Activated T-cell treated with anti-CD3 and anti-CD28 coated beads, Interleukin-2, amount 50 U/mL, for 24 hours (primary cell): Measurements from ENCODE around the gene ODF2L.
"Not testable (repeated sequence)": the region's sequence is repeated elsewhere in the genome, so short reads cannot be mapped to it uniquely, and the experiment has no call there.

Experiments used
- DNase-seq: peaks from one replicate; pipeline ENCODE4 v3.0.0-alpha.2; 2020
- H3K27ac Mint-ChIP-seq: 2 replicates; pipeline ENCODE4 v1.8.0; 2020; ENCODE audit warnings: mild to moderate bottlenecking, mixed read lengths
- H3K27me3 Mint-ChIP-seq: 2 replicates; pipeline ENCODE4 v1.8.0; 2020; ENCODE audit warnings: mixed read lengths
- H3K36me3 Mint-ChIP-seq: 2 replicates; pipeline ENCODE4 v1.8.0; 2020; ENCODE audit warnings: low read depth, mixed read lengths
- H3K4me1 Mint-ChIP-seq: 2 replicates; pipeline ENCODE4 v1.8.0; 2020; ENCODE audit warnings: low read depth, mixed read lengths
- H3K4me3 Mint-ChIP-seq: 2 replicates; pipeline ENCODE4 v1.8.0; 2020; ENCODE audit warnings: mild to moderate bottlenecking, moderate library complexity, mixed read lengths
- H3K9me3 Mint-ChIP-seq: 2 replicates; pipeline ENCODE4 v1.8.0; 2020; ENCODE audit warnings: mixed read lengths

ODF2L gene

DNA sequence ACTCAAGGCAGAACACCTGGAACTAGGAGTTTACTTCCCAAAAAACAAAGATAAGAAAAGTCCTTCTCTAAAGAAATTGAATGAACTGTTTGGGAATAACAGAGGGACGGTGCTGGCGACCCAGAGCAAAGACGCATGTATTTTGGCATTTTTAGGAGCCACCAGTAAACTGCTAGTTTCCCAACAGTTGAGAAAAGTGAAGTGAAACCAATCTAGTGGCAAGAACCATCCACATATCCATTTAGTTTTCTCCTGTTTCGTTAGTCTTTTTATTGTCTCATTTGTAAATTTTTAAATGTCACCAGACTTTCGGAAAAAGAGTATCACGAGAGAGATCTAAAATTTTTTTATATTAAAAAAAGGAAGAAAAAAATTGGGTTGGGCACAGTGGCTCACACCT, 30.2 kb downstream of the ODF2L start:
- peaks cover 5% of the 10 kb centered on the region for H3K4me1 Mint-ChIP-seq
- DNase-seq: no peak
- no peak overlapping the region for H3K27ac Mint-ChIP-seq
- no peaks in the 10 kb centered on the region for H3K27me3 Mint-ChIP-seq
- H3K36me3 Mint-ChIP-seq: peaks cover 18% of the 10 kb centered on the region
- no peak overlapping the region for H3K4me3 Mint-ChIP-seq
- H3K9me3 Mint-ChIP-seq: no peaks in the 10 kb centered on the region

DNA sequence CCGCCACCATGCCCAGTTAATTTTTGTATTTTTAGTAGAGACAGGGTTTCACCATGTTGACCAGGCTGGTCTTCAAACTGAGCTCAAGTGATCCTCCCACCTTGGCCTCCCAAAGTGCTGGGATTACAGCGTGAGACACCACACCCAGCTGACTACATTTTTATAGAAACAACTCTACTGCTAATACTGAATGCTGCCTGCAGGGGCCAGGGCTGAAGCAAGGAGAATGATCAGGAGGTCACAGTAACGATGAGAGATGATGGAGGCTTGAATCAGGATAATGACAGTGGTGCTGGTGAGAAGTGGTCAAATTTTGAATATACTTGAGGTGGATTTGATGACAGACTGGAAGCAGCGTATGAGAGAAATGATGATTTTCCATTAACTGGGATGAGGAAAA, 33.3 kb downstream of the ODF2L start:
- DNase-seq: no peak
- H3K27ac Mint-ChIP-seq: no peak overlapping the region
- H3K27me3 Mint-ChIP-seq: no peaks in the 10 kb centered on the region
- H3K36me3 Mint-ChIP-seq: peaks cover 29% of the 10 kb centered on the region
- H3K4me1 Mint-ChIP-seq: no peaks in the 10 kb centered on the region
- H3K9me3 Mint-ChIP-seq: no peaks in the 10 kb centered on the region
- no peak overlapping the region for H3K4me3 Mint-ChIP-seq

DNA sequence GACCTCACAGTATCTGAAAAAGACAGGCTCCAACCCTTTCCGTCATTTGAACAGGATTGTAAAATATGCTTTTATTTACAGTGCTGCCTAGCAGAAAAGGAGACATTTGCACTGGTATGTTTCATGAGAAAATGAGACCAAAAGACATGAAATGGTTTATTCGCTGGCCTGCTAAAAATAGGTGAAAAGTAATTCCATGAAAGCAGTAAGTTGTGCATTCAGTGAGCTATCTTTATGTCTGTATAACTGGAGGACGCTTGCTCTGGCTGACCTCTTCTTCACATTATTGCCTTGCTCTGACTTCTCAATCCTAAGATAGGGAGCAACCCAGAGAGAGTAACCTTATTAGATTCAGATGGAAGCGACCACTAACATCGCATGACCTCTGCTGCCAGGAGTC, 38.3 kb downstream of the ODF2L start:
- no peaks in the 10 kb centered on the region for H3K4me1 Mint-ChIP-seq
- H3K36me3 Mint-ChIP-seq: peaks cover 65% of the 10 kb centered on the region
- no peaks in the 10 kb centered on the region for H3K9me3 Mint-ChIP-seq
- no peaks in the 10 kb centered on the region for H3K27me3 Mint-ChIP-seq
- H3K4me3 Mint-ChIP-seq: no peak overlapping the region
- DNase-seq: no peak
- no peak overlapping the region for H3K27ac Mint-ChIP-seq

DNA sequence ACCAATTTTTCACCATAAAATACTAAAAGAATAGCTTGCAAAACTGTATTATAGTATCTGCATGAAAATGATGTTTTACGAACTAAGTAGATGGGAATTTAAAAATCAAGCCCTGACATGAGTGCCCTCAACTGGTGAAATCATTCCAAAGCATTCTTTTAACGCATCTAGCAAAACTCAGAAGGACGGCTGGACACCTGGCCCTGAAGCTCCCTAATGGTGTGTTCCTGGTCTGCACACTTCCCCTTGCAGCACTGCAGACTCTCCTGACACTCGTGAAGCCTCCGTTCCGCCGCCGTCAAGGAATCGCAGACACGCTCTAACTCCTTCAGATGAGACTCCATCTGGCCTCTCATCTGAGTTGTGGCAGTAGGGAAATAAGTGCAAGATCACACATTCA, 39.9 kb downstream of the ODF2L start:
- DNase-seq: no peak
- peaks cover 74% of the 10 kb centered on the region for H3K36me3 Mint-ChIP-seq
- H3K4me3 Mint-ChIP-seq: no peak overlapping the region
- H3K27ac Mint-ChIP-seq: no peak overlapping the region
- H3K9me3 Mint-ChIP-seq: peaks cover 7% of the 10 kb centered on the region
- no peaks in the 10 kb centered on the region for H3K27me3 Mint-ChIP-seq
- H3K4me1 Mint-ChIP-seq: no peaks in the 10 kb centered on the region

DNA sequence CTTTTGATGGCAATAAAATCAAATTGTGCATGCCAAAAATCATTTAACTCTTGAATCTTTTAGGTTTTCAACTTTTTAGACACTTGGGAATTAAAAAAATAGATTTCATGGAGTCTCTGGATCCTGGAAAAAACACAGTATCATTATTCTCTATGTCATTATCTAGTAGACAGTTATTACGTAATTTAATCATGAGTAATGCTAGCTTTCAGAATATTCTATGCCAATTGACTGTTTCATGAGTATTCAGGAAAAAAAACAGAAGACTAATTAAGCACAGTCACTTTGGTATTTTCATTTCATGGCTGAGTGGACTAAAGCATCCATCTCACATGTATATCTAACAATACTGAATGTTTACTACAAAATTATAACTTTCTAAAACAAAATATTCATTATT, 44.0 kb downstream of the ODF2L start:
- peaks cover 8% of the 10 kb centered on the region for H3K9me3 Mint-ChIP-seq
- no peaks in the 10 kb centered on the region for H3K4me1 Mint-ChIP-seq
- no peaks in the 10 kb centered on the region for H3K27me3 Mint-ChIP-seq
- no peak overlapping the region for H3K27ac Mint-ChIP-seq
- no peak overlapping the region for H3K4me3 Mint-ChIP-seq
- DNase-seq: no peak
- H3K36me3 Mint-ChIP-seq: peaks cover 65% of the 10 kb centered on the region

DNA sequence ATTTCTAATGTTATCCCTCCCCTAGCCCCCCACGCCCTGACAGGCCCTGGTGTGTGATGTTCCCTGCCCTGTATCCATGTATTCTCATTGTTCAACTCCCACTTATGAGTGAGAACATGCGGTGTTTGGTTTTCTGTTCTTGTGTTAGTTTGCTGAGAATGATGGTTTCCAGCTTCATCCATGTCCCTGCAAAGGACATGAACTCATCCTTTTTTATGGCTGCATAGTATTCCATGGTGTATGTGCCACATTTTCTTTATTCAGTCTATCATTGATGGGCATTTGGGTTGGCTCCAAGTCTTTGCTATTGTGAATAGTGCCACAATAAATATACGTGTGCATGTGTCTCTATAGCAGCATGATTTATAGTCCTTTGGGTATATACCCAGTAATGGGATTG, 45.9 kb downstream of the ODF2L start:
- Mint-ChIP-seq H3K36me3 (peaks cover 50% of the 10 kb centered on the region), H3K9me3 (peaks cover 16% of the 10 kb centered on the region)
- not testable (repeated sequence) for H3K4me3 Mint-ChIP-seq, DNase-seq, H3K27ac Mint-ChIP-seq, H3K27me3 Mint-ChIP-seq, H3K4me1 Mint-ChIP-seq

DNA sequence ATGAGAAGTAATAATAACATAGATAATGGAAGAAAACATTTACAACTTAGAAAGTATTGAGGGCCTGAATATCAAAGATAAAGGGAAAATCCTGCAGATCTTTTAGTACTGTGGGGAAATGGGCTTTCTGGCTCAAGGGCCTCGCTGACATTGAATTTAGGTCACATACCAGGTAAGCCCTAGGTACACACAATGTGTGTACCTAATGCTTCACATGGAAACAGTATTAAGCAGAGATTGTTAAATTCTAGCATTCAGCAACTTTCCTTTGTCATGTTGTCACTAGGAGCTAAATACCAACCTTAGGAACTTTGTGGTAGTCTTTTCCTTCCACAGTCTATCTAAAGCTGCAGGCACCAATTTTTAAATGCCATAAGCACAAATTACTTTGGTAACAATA, 49.7 kb downstream of the ODF2L start:
- Mint-ChIP-seq H3K9me3 (peaks cover 18% of the 10 kb centered on the region), H3K36me3 (peaks cover 13% of the 10 kb centered on the region), H3K4me3 (no peak overlapping the region), H3K27ac (no peak overlapping the region), H3K4me1 (no peaks in the 10 kb centered on the region), H3K27me3 (no peaks in the 10 kb centered on the region)
- no peak for DNase-seq

DNA sequence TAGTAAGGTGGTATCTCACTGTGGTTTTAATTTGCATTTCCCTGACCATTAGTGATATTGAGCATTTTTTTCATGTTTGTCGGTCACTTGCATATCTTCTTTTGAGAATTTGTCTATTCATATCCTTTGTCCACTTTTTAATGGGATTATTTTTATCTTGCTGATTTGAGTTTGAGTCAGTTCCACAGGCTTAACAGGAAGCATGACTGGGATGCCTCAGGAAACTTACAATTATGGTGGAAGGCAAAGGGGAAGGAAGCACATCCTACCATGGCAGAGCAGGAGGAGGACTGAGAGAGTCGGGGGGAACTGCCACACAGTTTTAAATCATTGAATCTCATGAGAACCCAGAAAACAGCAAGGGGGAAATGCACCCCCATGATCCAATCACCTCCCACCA, 51.1 kb downstream of the ODF2L start:
- peaks cover under 1% of the 10 kb centered on the region for H3K36me3 Mint-ChIP-seq
- peaks cover 16% of the 10 kb centered on the region for H3K9me3 Mint-ChIP-seq
- peaks cover 2% of the 10 kb centered on the region for H3K27me3 Mint-ChIP-seq
- DNase-seq: no peak
- no peak overlapping the region for H3K4me3 Mint-ChIP-seq
- H3K27ac Mint-ChIP-seq: no peak overlapping the region
- H3K4me1 Mint-ChIP-seq: no peaks in the 10 kb centered on the region

DNA sequence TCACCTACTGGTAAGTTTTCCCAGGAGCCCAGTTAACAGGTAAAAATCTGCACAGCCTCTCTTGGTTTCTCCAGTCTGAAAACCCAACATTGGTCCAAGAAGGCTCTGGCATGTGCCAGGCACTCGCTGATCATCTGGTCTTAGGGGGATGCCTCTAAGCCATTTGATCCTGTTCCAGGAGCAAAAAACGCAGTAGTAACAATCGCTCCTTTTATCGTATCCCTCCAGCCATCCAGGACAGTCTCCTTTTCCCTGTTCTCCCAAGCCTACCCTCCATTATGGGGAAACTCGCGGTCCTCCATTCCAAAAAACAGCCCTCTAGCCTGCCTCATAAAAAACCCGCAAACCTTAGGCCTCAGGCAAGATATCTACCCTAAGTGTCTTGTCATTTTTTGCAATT, 56.2 kb downstream of the ODF2L start:
- no peak for DNase-seq
- no peak overlapping the region for H3K27ac Mint-ChIP-seq
- no peaks in the 10 kb centered on the region for H3K36me3 Mint-ChIP-seq
- peaks cover 2% of the 10 kb centered on the region for H3K27me3 Mint-ChIP-seq
- H3K4me1 Mint-ChIP-seq: no peaks in the 10 kb centered on the region
- no peak overlapping the region for H3K4me3 Mint-ChIP-seq
- H3K9me3 Mint-ChIP-seq: peaks cover 6% of the 10 kb centered on the region

DNA sequence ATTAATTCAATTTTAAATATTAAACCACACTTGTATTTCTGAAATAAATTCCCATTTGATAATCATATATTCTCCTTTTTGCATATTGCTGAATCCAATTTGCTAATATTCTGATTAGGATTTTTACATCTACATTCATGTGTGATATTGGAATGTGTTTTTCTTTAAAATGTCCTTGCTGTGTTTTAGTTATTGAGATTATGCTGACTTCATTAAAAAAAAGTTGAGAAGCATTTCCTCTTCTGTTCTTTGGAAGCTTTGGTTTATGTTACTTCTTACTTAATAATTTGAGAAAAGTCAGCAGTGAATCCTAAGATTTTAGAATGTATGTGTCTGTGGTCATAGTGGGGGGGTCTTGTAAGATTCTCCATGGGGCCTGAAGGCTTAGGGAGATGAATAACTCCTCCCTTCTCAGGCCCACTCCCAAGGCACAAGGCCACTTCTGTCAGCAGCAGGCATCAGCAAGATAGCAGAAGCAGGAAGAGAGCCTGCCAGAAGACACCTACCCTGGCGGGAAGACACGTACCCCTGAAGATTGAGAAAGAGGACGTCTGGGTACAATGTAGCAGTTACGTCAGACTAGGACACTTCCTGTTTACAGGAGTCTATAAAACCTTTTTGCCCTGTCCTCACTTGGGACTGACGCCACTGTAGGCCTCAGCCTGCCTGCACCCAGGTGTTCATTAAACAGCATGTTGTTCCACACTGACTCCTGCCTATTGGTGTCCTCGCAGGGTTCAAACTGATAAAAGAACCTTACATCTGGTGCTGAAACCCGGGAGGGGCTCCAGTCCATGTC, 56.9 kb downstream of the ODF2L start:
- no peak for DNase-seq
- Mint-ChIP-seq H3K4me3 (no peak overlapping the region), H3K9me3 (no peaks in the 10 kb centered on the region), H3K4me1 (no peaks in the 10 kb centered on the region), H3K27ac (no peak overlapping the region), H3K36me3 (no peaks in the 10 kb centered on the region), H3K27me3 (peaks cover 2% of the 10 kb centered on the region)

DNA sequence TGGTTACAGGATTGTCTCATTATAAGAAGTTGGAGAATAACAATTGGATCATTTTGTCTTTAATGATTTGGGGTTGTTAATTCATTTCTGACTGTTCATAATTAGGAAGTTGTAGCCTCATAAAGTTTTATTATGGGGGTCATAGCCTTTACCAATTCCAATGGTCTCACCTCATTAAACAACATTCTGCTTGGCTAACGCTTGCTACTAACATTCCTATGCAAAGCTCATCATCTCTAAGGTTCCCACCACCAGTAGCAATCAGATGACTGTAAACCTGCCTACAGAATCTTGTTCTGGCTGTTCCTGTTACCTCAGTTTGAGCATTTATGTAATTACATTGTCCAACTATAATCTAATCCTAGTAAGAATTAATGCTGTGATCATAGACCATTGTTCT, 60.2 kb downstream of the ODF2L start:
- H3K27ac Mint-ChIP-seq: no peak overlapping the region
- H3K9me3 Mint-ChIP-seq: no peaks in the 10 kb centered on the region
- H3K36me3 Mint-ChIP-seq: no peaks in the 10 kb centered on the region
- no peaks in the 10 kb centered on the region for H3K27me3 Mint-ChIP-seq
- H3K4me1 Mint-ChIP-seq: no peaks in the 10 kb centered on the region
- DNase-seq: no peak
- no peak overlapping the region for H3K4me3 Mint-ChIP-seq

DNA sequence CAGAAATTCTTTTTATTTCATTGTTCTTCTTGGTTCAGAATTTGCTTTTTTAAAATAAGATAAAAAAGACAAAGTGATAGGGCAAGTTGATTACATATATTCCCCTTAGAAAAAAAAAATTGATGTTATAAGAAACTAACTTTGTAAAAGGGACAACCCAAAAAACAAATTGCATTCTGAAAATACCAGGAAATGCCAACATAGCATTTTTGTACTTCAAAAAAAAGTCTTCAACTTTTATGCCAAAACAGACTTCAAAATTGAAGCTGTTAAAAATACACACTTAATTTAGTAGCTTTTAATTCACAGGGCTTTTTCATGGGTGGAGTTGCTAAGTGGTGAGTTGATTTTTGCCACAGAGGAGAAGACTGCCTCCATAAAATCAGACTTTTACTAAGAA, 70.9 kb downstream of the ODF2L start:
- H3K9me3 Mint-ChIP-seq: no peaks in the 10 kb centered on the region
- no peak overlapping the region for H3K27ac Mint-ChIP-seq
- no peak for DNase-seq
- no peak overlapping the region for H3K4me3 Mint-ChIP-seq
- H3K36me3 Mint-ChIP-seq: no peaks in the 10 kb centered on the region
- H3K27me3 Mint-ChIP-seq: peaks cover 6% of the 10 kb centered on the region
- H3K4me1 Mint-ChIP-seq: no peaks in the 10 kb centered on the region

DNA sequence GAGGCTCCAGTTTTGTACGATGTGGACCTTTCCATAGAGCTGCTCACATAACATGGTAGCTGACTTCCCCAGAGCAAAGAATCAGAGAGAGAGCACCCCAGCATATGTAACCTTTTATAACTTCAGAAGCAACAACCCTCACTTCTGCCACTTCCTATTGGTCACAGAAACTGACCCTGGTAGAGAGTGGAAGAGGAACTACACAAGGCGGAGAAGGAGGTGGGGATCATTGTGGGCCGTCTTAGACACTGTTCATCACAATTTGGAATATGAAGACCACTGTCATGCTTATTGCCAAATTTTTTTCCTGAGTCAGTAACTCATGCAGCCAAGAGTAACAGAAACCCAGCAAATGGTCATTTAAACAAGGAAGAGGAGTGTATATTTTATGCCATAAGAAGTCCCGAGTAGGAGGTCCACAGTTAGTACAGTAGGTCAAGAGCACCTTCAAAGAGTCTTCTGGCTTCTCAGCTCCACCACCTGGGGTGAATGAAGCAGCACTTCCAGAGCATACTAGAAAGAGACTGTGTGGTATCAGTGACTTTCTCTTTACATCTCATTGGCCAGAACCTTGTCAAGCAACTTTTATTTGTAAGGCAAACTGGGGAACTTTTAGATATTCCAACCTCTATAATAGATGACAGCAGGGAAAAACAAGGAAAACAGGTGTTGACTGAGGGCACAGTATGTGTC, 71.8 kb downstream of the ODF2L start:
- no peak for DNase-seq
- no peak overlapping the region for H3K27ac Mint-ChIP-seq
- no peaks in the 10 kb centered on the region for H3K4me1 Mint-ChIP-seq
- no peaks in the 10 kb centered on the region for H3K9me3 Mint-ChIP-seq
- H3K4me3 Mint-ChIP-seq: no peak overlapping the region
- peaks cover 6% of the 10 kb centered on the region for H3K27me3 Mint-ChIP-seq
- H3K36me3 Mint-ChIP-seq: no peaks in the 10 kb centered on the region

DNA sequence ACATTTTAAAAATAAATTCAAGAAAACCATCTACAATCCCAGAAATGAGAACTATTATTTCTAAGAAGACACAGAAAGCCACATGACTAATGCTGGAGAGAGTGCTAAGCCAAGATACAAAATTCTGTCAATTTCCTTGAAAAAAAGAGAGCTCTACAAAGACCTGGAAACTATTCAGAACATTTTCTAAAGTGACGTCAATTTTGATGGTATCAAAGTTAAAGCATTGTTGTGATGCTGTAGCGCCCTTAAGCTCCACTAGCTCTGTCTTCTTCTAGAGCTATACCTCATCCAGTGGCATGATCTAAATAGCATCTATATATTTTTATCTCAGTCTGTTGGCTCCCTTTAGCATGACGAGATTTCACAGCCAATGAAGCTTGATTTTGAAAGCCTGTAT, 73.9 kb downstream of the ODF2L start:
- no peaks in the 10 kb centered on the region for H3K9me3 Mint-ChIP-seq

DNA sequence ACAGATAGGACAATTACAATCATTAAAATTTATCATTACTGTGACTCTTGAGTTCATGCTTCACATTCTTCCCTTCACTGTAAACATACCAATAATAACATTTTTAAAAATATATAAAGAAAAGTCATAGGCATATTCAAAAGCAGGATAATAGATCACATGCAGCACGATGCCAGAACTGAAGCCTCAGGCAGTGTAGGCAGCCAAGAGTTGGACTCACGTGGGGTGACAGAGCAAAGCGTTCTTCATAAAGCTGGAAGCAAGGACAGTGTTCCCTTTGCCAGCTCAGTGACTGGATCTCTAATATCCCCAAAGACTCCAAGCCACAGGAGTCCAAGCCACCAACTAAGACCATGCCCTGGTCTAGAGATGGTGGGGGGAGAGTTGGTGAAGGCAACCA, 77.7 kb downstream of the ODF2L start:
- no peaks in the 10 kb centered on the region for H3K36me3 Mint-ChIP-seq
- no peak overlapping the region for H3K27ac Mint-ChIP-seq
- no peak for DNase-seq
- no peaks in the 10 kb centered on the region for H3K27me3 Mint-ChIP-seq
- H3K4me3 Mint-ChIP-seq: no peak overlapping the region
- H3K9me3 Mint-ChIP-seq: no peaks in the 10 kb centered on the region
- no peaks in the 10 kb centered on the region for H3K4me1 Mint-ChIP-seq

More for the DNA sequence above, 73.9 kb downstream of the ODF2L start:
- no peak overlapping the region for H3K4me3 Mint-ChIP-seq
- no peaks in the 10 kb centered on the region for H3K36me3 Mint-ChIP-seq
- no peaks in the 10 kb centered on the region for H3K4me1 Mint-ChIP-seq
- DNase-seq: no peak
- no peak overlapping the region for H3K27ac Mint-ChIP-seq
- peaks cover 1% of the 10 kb centered on the region for H3K27me3 Mint-ChIP-seq
